CD1c-positive myeloid dendritic cell (primary cell): ENCODE data around the gene SEPTIN1.
A peak's percentile ranks its signal among the peaks of the same experiment; 100 is the strongest.

Experiments used
- DNase-seq: peaks from one replicate; pipeline ENCODE4 v3.0.0-alpha.2; 2016; ENCODE audit errors: extremely low spot score

SEPTIN1 gene

GRCh38 chr16:30377050-30377811, 5.1 kb downstream of the SEPTIN1 start:
- peak; percentile 85 for DNase-seq

- no peak for DNase-seq
Observed at GRCh38 chr16:30376461-30376902, 5.9 kb downstream of the SEPTIN1 start.

- DNase-seq, result no peak
Observed at GRCh38 chr16:30375864-30376263, 6.5 kb downstream of the SEPTIN1 start.

GRCh38 chr16:30374538-30374937, 7.8 kb downstream of the SEPTIN1 start, which contains the start of gene MYL11:
TSS of gene MYL11 (plus strand) at chr16:30374802. CDS start at chr16:30374858, 56 bp downstream.
- no peak for DNase-seq

GRCh38 chr16:30372725-30373124, 9.6 kb downstream of the SEPTIN1 start:
- no peak for DNase-seq

- DNase-seq, result no peak
Observed at GRCh38 chr16:30372038-30372712, 10.2 kb downstream of the SEPTIN1 start.

- DNase-seq, result no peak
Observed at GRCh38 chr16:30371248-30371816, 11.0 kb downstream of the SEPTIN1 start.

- peak; percentile 100 for DNase-seq
Observed at GRCh38 chr16:30370456-30371247, 11.7 kb downstream of the SEPTIN1 start, which contains the start of gene TBC1D10B. TSS of gene TBC1D10B (minus strand) at chr16:30370494. CDS start at chr16:30370183, 311 bp downstream.

- DNase-seq, result no peak
Observed at GRCh38 chr16:30369938-30370455, 12.4 kb downstream of the SEPTIN1 start.

GRCh38 chr16:30369091-30369937, 13.0 kb downstream of the SEPTIN1 start:
- no peak for DNase-seq

GRCh38 chr16:30368792-30369090, 13.6 kb downstream of the SEPTIN1 start:
- DNase-seq, result no peak

- peak; percentile 70 for DNase-seq
Observed at GRCh38 chr16:30368122-30368791, 14.1 kb downstream of the SEPTIN1 start.

GRCh38 chr16:30367349-30368009, 14.9 kb downstream of the SEPTIN1 start:
- DNase-seq, result no peak

- DNase-seq, result no peak
Observed at GRCh38 chr16:30366511-30366910, 15.8 kb downstream of the SEPTIN1 start.

- no peak for DNase-seq
Observed at GRCh38 chr16:30365200-30365599, 17.2 kb downstream of the SEPTIN1 start.

- DNase-seq, result no peak
Observed at GRCh38 chr16:30361180-30361579, 21.2 kb downstream of the SEPTIN1 start.

- no peak for DNase-seq
Observed at GRCh38 chr16:30359871-30360170, 22.5 kb downstream of the SEPTIN1 start.

- DNase-seq, result no peak
Observed at GRCh38 chr16:30358990-30359870, 23.1 kb downstream of the SEPTIN1 start.

- no peak for DNase-seq
Observed at GRCh38 chr16:30358577-30358936, 23.8 kb downstream of the SEPTIN1 start.
